HepG2 (cell line): Measurements from ENCODE around the gene WFDC5. TPM values are rescaled to one million over a fixed set of nuclear protein-coding genes. Genes with fewer than 3 reads are reported as not detected.
A peak's percentile ranks its signal among the peaks of the same experiment; 100 is the strongest.

ENCODE experiments used
- HDAC1 ChIP-seq: sonication (generic); formaldehyde crosslinking; IDR thresholded peaks from 2 replicates; pipeline ENCODE4 v1.5.1; 2020; ENCODE audit warnings: mild to moderate bottlenecking, missing genetic modification reagents
- HNRNPL ChIP-seq: fragments of 200-400 bp; formaldehyde crosslinking; IDR thresholded peaks from 2 replicates; pipeline ENCODE4 v1.6.1; 2017; ENCODE audit warnings: mild to moderate bottlenecking, low read depth, low read length
- HNRNPLL ChIP-seq: fragments of 200-400 bp; formaldehyde crosslinking; IDR thresholded peaks from 2 replicates; pipeline ENCODE4 v1.6.1; 2017; ENCODE audit warnings: mild to moderate bottlenecking, low read depth, low read length; ENCODE audit not compliant: poor library complexity, severe bottlenecking
- POLR2G ChIP-seq: fragments of 200-400 bp; formaldehyde crosslinking; IDR thresholded peaks from 2 replicates; pipeline ENCODE4 v1.6.1; 2018; ENCODE audit warnings: mild to moderate bottlenecking, low read depth, low read length, moderate library complexity
- SALL2 ChIP-seq: sonication (generic); formaldehyde crosslinking; IDR thresholded peaks from 2 replicates; pipeline ENCODE4 v1.8.1; 2023; ENCODE audit warnings: mild to moderate bottlenecking, missing genetic modification reagents, inconsistent platforms
- TGIF2 ChIP-seq: IDR thresholded peaks from 2 replicates; pipeline ENCODE4 v1.6.1; 2016; ENCODE audit warnings: control low read depth, missing compliant biosample characterization
- UBTF ChIP-seq: sonication (generic); formaldehyde crosslinking; IDR thresholded peaks from 2 replicates; pipeline ENCODE4 v1.4.0; 2020; ENCODE audit warnings: mild to moderate bottlenecking, missing genetic modification reagents
- ZBTB7B ChIP-seq: sonication (generic); formaldehyde crosslinking; IDR thresholded peaks from 2 replicates; pipeline ENCODE4 v1.4.0; 2020; ENCODE audit warnings: missing genetic modification reagents
- ZMAT3 ChIP-seq: sonication (generic); formaldehyde crosslinking; conservative IDR thresholded peaks from 2 replicates; pipeline ENCODE4 v1.7.0; 2021; ENCODE audit warnings: missing genetic modification reagents
- ZNF512B ChIP-seq: sonication (generic); formaldehyde crosslinking; IDR thresholded peaks from 2 replicates; pipeline ENCODE4 v1.5.1; 2020; ENCODE audit warnings: missing genetic modification reagents, mild to moderate bottlenecking, borderline replicate concordance
- ZNF609 ChIP-seq: sonication (generic); formaldehyde crosslinking; IDR thresholded peaks from 2 replicates; pipeline ENCODE4 v1.4.0; 2020; ENCODE audit warnings: mild to moderate bottlenecking, missing genetic modification reagents, borderline replicate concordance
- polyA plus RNA-seq, 8 experiments: library from polyadenylated mRNA; depleted of rRNA in 3 of 8; stranded (reverse) in 7 of 8; unstranded in 1 of 8; fragments of >200 nt; fragmentation: Illumina TruSeq in 4 of 8; extraction: Trizol in 4 of 8; gene quantifications; 2 replicates each; pipeline versions ENCODE4 v1.2.1 to v1.2.3, GENCODE V29; 2011 to 2016; ENCODE audit warnings: low read depth in 4 of 8, missing spikeins in 1 of 8, mixed read lengths in 1 of 8; ENCODE audit not compliant: insufficient read depth in 1 of 8
- total RNA-seq, 5 experiments: library from RNA; depleted of rRNA; stranded (reverse); fragments of >200 nt; fragmentation: Illumina TruSeq; extraction: Trizol; gene quantifications; 2 replicates each; pipeline ENCODE4 v1.2.3, GENCODE V29; 2016; ENCODE audit warnings: low read depth in 1 of 5
- TF ChIP-seq, protein P1 (sequence below): sonication (generic); formaldehyde crosslinking; IDR thresholded peaks from 2 replicates; pipeline ENCODE4; 2020; ENCODE audit warnings: missing genetic modification reagents, mild to moderate bottlenecking, borderline replicate concordance
- TF ChIP-seq, protein P2 (sequence below): sonication (generic); formaldehyde crosslinking; IDR thresholded peaks from 2 replicates; pipeline ENCODE4 v1.9.0; 2022; ENCODE audit warnings: missing genetic modification reagents, mild to moderate bottlenecking, borderline replicate concordance

Gene WFDC5
- total and polyA plus RNA-seq, 2 of the 13 experiments (the other 11 are each of a cell fraction or from before 2014, with no cell fraction given), result not detected

DNA sequence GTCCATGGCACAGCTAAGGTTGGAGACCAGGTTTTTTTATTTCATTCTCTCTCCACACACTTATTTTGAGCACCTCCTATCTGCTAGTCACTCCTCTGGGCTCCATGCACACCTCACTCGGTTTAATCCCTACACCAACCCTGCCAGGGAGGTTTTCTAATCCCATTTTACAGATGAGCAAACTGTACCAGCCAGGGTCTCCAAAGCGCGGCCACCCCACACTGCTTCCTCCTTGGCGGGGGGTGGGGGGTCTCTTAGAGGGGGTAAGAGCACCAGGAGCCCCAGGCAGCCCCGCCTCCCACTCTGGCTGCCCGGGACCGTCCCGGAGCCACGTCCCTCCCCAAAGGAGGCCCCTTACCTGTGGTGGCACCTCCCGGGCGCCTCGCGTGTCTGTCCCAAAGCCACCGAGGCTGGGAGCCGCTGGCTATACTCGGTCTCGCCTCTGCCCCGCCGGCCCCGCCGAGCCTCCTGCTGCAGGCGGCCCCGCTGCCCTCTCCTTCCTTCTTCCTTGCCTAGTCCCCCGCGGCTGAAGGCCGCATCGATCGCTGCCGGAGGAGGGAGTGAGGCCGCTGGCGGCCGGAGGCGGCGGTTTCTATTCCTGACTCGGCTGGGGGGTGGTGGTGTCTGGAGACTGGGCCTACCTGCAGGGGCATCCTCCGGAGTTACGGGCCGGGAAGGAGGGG lies 14.3 kb downstream of the WFDC5 start, which contains the start of gene KCNS1 (continued):
- TF ChIP-seq HNRNPLL (peak; percentile 62), ZNF512B (no peak), TGIF2 (CRISPR knock-in tag) (no peak), HNRNPL (no peak), UBTF (peak; percentile 88), HDAC1 (CRISPR knock-in tag) (peak; percentile 67; the same call in 1 of the 2 replicates), ZNF609 (CRISPR knock-in tag) (no peak), ZMAT3 (CRISPR knock-in tag) (0 out of 2 replicates have a peak, but pooled peaks have one; percentile 32), SALL2 (CRISPR knock-in tag) (no peak), POLR2G (no peak), ZBTB7B (0 out of 2 replicates have a peak, but pooled peaks have one; percentile 31)
- TF ChIP-seq, protein P1, sequence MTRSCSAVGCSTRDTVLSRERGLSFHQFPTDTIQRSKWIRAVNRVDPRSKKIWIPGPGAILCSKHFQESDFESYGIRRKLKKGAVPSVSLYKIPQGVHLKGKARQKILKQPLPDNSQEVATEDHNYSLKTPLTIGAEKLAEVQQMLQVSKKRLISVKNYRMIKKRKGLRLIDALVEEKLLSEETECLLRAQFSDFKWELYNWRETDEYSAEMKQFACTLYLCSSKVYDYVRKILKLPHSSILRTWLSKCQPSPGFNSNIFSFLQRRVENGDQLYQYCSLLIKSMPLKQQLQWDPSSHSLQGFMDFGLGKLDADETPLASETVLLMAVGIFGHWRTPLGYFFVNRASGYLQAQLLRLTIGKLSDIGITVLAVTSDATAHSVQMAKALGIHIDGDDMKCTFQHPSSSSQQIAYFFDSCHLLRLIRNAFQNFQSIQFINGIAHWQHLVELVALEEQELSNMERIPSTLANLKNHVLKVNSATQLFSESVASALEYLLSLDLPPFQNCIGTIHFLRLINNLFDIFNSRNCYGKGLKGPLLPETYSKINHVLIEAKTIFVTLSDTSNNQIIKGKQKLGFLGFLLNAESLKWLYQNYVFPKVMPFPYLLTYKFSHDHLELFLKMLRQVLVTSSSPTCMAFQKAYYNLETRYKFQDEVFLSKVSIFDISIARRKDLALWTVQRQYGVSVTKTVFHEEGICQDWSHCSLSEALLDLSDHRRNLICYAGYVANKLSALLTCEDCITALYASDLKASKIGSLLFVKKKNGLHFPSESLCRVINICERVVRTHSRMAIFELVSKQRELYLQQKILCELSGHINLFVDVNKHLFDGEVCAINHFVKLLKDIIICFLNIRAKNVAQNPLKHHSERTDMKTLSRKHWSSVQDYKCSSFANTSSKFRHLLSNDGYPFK (CRISPR knock-in tag), result peak; percentile 67; the same call in 1 of the 2 replicates
- TF ChIP-seq, protein P2, sequence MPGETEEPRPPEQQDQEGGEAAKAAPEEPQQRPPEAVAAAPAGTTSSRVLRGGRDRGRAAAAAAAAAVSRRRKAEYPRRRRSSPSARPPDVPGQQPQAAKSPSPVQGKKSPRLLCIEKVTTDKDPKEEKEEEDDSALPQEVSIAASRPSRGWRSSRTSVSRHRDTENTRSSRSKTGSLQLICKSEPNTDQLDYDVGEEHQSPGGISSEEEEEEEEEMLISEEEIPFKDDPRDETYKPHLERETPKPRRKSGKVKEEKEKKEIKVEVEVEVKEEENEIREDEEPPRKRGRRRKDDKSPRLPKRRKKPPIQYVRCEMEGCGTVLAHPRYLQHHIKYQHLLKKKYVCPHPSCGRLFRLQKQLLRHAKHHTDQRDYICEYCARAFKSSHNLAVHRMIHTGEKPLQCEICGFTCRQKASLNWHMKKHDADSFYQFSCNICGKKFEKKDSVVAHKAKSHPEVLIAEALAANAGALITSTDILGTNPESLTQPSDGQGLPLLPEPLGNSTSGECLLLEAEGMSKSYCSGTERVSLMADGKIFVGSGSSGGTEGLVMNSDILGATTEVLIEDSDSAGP (CRISPR knock-in tag), result peak; percentile 63; the same call in 1 of the 2 replicates
